Left lung (tissue), 10 donors: Measurements from ENCODE around the gene IMPDH1. TPM values are rescaled to one million over a fixed set of nuclear protein-coding genes. Genes with fewer than 3 reads are reported as not detected.

Experiments used
- ATAC-seq: fragments of 200-7000 bp; cut with Tn5 transposase; one replicate; pipeline ENCODE4 v1.9.1; 2020; ENCODE audit warnings: moderate library complexity
- DNase-seq, 4 donors: peaks; one replicate each; pipeline ENCODE4 v3.0.0-alpha.2; 2013 to 2020
- H3K27ac ChIP-seq, 2 donors: fragments of 200-600 bp; sonication (generic) in 1 of 2; one replicate each; pipeline versions ENCODE4 v1.5.0 to v1.8.0; 2020 to 2021
- H3K27me3 ChIP-seq, 2 donors: fragments of 200-600 bp; sonication (generic) in 1 of 2; one replicate each; pipeline versions ENCODE4 v1.5.0 to v1.8.0; 2020 to 2021
- H3K36me3 ChIP-seq, 2 donors: fragments of 200-600 bp; sonication (generic) in 1 of 2; one replicate each; pipeline versions ENCODE4 v1.5.0 to v1.8.0; 2020 to 2021
- H3K4me1 ChIP-seq, 2 donors: fragments of 200-600 bp; one replicate each; pipeline ENCODE4 v1.8.0; 2021
- H3K4me3 ChIP-seq, 2 donors: fragments of 200-600 bp; sonication (generic) in 1 of 2; one replicate each; pipeline versions ENCODE4 v1.5.0 to v1.8.0; 2020 to 2021; ENCODE audit warnings: mild to moderate bottlenecking in 1 of 2
- H3K9me3 ChIP-seq, 2 donors: fragments of 200-600 bp; sonication (generic) in 1 of 2; one replicate each; pipeline versions ENCODE4 v1.5.0 to v1.8.0; 2020 to 2021
- intact Hi-C, 2 donors: fragments of 100-400 bp; cut with DNase I; formaldehyde crosslinking; loops; one replicate each; pipeline versions ENCODE4 v1.11.2 to v1.14.2; 2022
- polyA plus RNA-seq, 6 donors: library from polyadenylated mRNA; unstranded; fragments of 120-200 nt; gene quantifications; one replicate each; pipeline ENCODE4 v1.2.1, GENCODE V29; 2013; ENCODE audit not compliant: insufficient read length in 6 of 6
- total RNA-seq, 2 donors: library from RNA; stranded (reverse); fragmentation: NEBNext Ultra II Directional; extraction: Animal tissue kit (Norgen Biotek cat#: 25700); gene quantifications; one replicate each; pipeline ENCODE4 v1.2.1, GENCODE V29; 2021
- TF ChIP-seq, protein P1 (sequence below), 2 donors: fragments of 200-600 bp; sonication (generic) in 1 of 2; IDR thresholded peaks; one replicate each; pipeline versions ENCODE4 v1.5.0 to v1.8.0; 2021; ENCODE audit warnings: antibody characterized with exemption in 2 of 2
- donor health status: DM: no; HTN: yes; CAD: no.
- donor health status: DM: no; HTN: no; CAD: no.

IMPDH1 gene
- total and polyA plus RNA-seq, 8 donors, result 32.4 to 106 (median 38.2) TPM

DNA sequence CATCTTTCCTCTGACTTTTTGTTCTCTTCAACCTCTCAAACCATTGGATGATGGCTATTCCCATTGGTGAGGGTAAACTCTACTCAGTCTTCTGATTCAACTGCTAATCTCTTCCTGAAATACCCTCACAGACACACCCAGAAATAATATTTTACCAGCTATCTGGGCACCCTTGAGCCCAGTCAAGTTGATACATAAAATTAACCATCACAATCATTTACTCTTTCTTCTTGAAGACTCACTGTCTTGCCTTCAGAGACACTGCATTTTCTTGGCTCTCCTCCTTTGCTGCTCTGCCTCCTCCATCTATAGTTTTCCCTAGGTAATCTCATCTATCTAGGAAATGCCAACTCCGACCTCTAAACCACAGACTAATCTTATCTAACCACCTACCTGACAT is 35.7 kb downstream of the IMPDH1 start:
- Histone ChIP-seq H3K4me3 (no peak overlapping the region), H3K4me1 (no peaks in the 10 kb centered on the region), H3K36me3 (no peaks in the 10 kb centered on the region), H3K27ac (no peak overlapping the region), H3K27me3 (no peaks in the 10 kb centered on the region), H3K9me3 (no peaks in the 10 kb centered on the region)
- intact Hi-C loops, result no loop called here
- TF ChIP-seq, protein P1, sequence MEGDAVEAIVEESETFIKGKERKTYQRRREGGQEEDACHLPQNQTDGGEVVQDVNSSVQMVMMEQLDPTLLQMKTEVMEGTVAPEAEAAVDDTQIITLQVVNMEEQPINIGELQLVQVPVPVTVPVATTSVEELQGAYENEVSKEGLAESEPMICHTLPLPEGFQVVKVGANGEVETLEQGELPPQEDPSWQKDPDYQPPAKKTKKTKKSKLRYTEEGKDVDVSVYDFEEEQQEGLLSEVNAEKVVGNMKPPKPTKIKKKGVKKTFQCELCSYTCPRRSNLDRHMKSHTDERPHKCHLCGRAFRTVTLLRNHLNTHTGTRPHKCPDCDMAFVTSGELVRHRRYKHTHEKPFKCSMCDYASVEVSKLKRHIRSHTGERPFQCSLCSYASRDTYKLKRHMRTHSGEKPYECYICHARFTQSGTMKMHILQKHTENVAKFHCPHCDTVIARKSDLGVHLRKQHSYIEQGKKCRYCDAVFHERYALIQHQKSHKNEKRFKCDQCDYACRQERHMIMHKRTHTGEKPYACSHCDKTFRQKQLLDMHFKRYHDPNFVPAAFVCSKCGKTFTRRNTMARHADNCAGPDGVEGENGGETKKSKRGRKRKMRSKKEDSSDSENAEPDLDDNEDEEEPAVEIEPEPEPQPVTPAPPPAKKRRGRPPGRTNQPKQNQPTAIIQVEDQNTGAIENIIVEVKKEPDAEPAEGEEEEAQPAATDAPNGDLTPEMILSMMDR (IDR thresholded peaks at IDR 0.05), result no peak
- ATAC-seq (no peak), DNase-seq (no peak)

- TF ChIP-seq, protein P1 (IDR thresholded peaks at IDR 0.05), result no peak
- Histone ChIP-seq H3K27ac (no peak overlapping the region), H3K4me3 (no peak overlapping the region), H3K27me3 (no peaks in the 10 kb centered on the region), H3K36me3 (no peaks in the 10 kb centered on the region), H3K4me1 (no peaks in the 10 kb centered on the region), H3K9me3 (no peaks in the 10 kb centered on the region)
- intact Hi-C loops, result no loop called here
- ATAC-seq (no peak), DNase-seq (no peak)
Measured at GRCh38 chr7:128373606-128374005, 36.2 kb downstream of the IMPDH1 start.

GRCh38 chr7:128370491-128370890 is 39.3 kb downstream of the IMPDH1 start:
- intact Hi-C loops, result no loop called here
- ATAC-seq (no peak), DNase-seq (no peak)
- Histone ChIP-seq H3K36me3 (no peaks in the 10 kb centered on the region), H3K4me3 (no peak overlapping the region), H3K27me3 (peaks cover 0 to 8% of the 10 kb centered on the region in 2 donors), H3K9me3 (no peaks in the 10 kb centered on the region), H3K4me1 (no peaks in the 10 kb centered on the region), H3K27ac (no peak overlapping the region)
- TF ChIP-seq, protein P1 (IDR thresholded peaks at IDR 0.05), result no peak

GRCh38 chr7:128366986-128367385 is 42.8 kb downstream of the IMPDH1 start:
- H3K36me3 ChIP-seq, result no peaks in the 10 kb centered on the region
- TF ChIP-seq, protein P1 (IDR thresholded peaks at IDR 0.05), result no peak
- no peak overlapping the region for H3K4me3 ChIP-seq
- H3K27me3 ChIP-seq, result peaks cover 11 to 33% of the 10 kb centered on the region in 2 donors
- H3K9me3 ChIP-seq, result no peaks in the 10 kb centered on the region
- H3K4me1 ChIP-seq, result peaks cover 0 to 4% of the 10 kb centered on the region in 2 donors
- no peak for ATAC-seq
- no peak for DNase-seq
- intact Hi-C loops, result no loop called here
- H3K27ac ChIP-seq, result no peak overlapping the region

GRCh38 chr7:128366300-128366699 is 43.5 kb downstream of the IMPDH1 start:
- TF ChIP-seq, protein P1 (IDR thresholded peaks at IDR 0.05), result no peak
- Histone ChIP-seq H3K36me3 (no peaks in the 10 kb centered on the region), H3K4me1 (peaks cover 0 to 11% of the 10 kb centered on the region in 2 donors), H3K4me3 (no peak overlapping the region), H3K27ac (no peak overlapping the region), H3K27me3 (peaks cover 12 to 40% of the 10 kb centered on the region in 2 donors), H3K9me3 (no peaks in the 10 kb centered on the region)
- intact Hi-C loops, result no loop called here
- no peak for DNase-seq
- peak; percentile 61 for ATAC-seq
